Panc1 (cell line): Measurements from ENCODE around the gene PRLR.

Experiments used
- POLR2AphosphoS5 ChIP-seq: IDR thresholded peaks from 2 replicates; pipeline ENCODE4 v1.6.1; 2012; ENCODE audit warnings: mild to moderate bottlenecking, low read depth, low read length, moderate library complexity
- REST ChIP-seq, 2 experiments: IDR thresholded peaks; 2 replicates each; pipeline ENCODE4 v1.6.1; 2011 to 2012; ENCODE audit warnings: low read depth in 2 of 2, control low read depth in 1 of 2, low read length in 1 of 2, mild to moderate bottlenecking in 1 of 2, moderate library complexity in 1 of 2; ENCODE audit not compliant: insufficient read depth in 1 of 2
- TCF7L2 ChIP-seq: IDR thresholded peaks from 2 replicates; pipeline ENCODE4 v1.6.1; 2011; ENCODE audit warnings: mild to moderate bottlenecking, low read depth, low read length, inconsistent platforms
- TF ChIP-seq, protein P1 (sequence below): fragments of 450-650 bp; IDR thresholded peaks from 2 replicates; pipeline ENCODE4 v1.5.1; 2017; ENCODE audit warnings: mild to moderate bottlenecking

DNA sequence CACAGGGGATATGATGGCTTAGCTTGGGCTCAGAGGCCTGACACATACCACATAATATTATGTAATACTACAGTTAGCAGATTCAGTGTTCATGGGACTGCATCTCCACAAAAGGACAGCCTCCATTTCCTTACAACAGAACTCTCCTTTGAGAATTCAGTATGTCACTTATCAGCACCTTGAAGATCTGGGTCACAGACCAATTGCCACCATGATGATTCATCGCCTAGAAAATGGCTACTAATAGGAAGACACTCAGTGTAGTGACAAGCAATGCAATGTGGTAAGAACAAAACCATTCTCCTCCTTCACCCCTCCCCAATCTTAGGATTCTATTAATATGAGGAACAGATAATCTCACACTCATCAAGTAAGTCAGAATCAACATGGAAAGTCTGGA, 38.7 kb upstream of the PRLR start:
- TF ChIP-seq, protein P1, sequence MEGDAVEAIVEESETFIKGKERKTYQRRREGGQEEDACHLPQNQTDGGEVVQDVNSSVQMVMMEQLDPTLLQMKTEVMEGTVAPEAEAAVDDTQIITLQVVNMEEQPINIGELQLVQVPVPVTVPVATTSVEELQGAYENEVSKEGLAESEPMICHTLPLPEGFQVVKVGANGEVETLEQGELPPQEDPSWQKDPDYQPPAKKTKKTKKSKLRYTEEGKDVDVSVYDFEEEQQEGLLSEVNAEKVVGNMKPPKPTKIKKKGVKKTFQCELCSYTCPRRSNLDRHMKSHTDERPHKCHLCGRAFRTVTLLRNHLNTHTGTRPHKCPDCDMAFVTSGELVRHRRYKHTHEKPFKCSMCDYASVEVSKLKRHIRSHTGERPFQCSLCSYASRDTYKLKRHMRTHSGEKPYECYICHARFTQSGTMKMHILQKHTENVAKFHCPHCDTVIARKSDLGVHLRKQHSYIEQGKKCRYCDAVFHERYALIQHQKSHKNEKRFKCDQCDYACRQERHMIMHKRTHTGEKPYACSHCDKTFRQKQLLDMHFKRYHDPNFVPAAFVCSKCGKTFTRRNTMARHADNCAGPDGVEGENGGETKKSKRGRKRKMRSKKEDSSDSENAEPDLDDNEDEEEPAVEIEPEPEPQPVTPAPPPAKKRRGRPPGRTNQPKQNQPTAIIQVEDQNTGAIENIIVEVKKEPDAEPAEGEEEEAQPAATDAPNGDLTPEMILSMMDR, result no peak
- TF ChIP-seq POLR2AphosphoS5 (no peak), REST (IDR thresholded peaks at IDR 0.05; ENCODE audit: insufficient read depth in 1 of 2, low read depth in 2 of 2, low read length in 1 of 2) (no peak), TCF7L2 (no peak)
